Measurements from ENCODE around the gene RASL12.

The RASL12 gene

GRCh38 chr15:65006876-65007275, 60.9 kb downstream of the RASL12 start:
- no peaks in the 10 kb centered on the region for H3K9me3 ChIP-seq (ENCODE audit: control insufficient read depth, low read length)
- H3K9ac ChIP-seq (ENCODE audit: low read length): no peak overlapping the region
- H3K36me3 ChIP-seq (ENCODE audit: control insufficient read depth, insufficient read depth, low read length, severe bottlenecking): peaks cover 35% of the 10 kb centered on the region
- H3K4me1 ChIP-seq (ENCODE audit: control insufficient read depth, insufficient read depth, low read length): peaks cover 6% of the 10 kb centered on the region
- no peak overlapping the region for H3K4me3 ChIP-seq (ENCODE audit: low read length)
- no peaks in the 10 kb centered on the region for H3K27me3 ChIP-seq (replicated peaks; ENCODE audit: control insufficient read depth, insufficient read depth, low read length)
- DNase-seq (ENCODE audit: low read depth): no peak

- Histone ChIP-seq H3K36me3 (ENCODE audit: control insufficient read depth, insufficient read depth, low read length, severe bottlenecking) (peaks cover 38% of the 10 kb centered on the region), H3K4me1 (ENCODE audit: control insufficient read depth, insufficient read depth, low read length) (peaks cover 6% of the 10 kb centered on the region), H3K27me3 (replicated peaks; ENCODE audit: control insufficient read depth, insufficient read depth, low read length) (no peaks in the 10 kb centered on the region), H3K9ac (ENCODE audit: low read length) (no peak overlapping the region), H3K4me3 (ENCODE audit: low read length) (no peak overlapping the region), H3K9me3 (ENCODE audit: control insufficient read depth, low read length) (no peaks in the 10 kb centered on the region)
- DNase-seq (ENCODE audit: low read depth): no peak
These were observed 62.8 kb downstream of the RASL12 start for GRCh38 chr15:65004993-65005392.

Data from adipocyte (in vitro differentiated cells).